OCI-LY3 (cell line): ENCODE results near the gene SMCHD1.

Source experiments
- EZH2phosphoT487 ChIP-seq: fragments of 200-600 bp; shearing (Covaris generic); IDR thresholded peaks from 2 replicates; pipeline ENCODE4 v1.6.1; 2018; ENCODE audit warnings: antibody characterized with exemption, mixed run types, low read depth
- TF ChIP-seq, protein P1 (sequence below): fragments of 200-600, 300-600 bp; sonication (generic); IDR thresholded peaks from 2 replicates; pipeline ENCODE4 v1.5.1; 2014; ENCODE audit warnings: antibody characterized with exemption, low read length, low read depth

DNA sequence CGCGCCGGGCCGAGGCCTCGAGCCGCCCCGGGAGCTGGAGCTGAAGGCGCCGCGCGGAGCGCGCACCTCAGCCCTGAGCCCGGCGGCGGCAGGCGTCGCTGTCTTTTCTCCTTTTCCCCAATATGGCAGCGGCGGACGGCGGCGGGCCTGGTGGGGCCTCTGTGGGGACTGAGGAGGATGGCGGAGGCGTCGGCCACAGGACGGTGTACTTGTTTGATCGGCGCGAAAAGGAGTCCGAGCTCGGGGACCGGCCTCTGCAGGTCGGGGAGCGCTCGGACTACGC, 369 bp downstream of the SMCHD1 start:
- TF ChIP-seq, protein P1, sequence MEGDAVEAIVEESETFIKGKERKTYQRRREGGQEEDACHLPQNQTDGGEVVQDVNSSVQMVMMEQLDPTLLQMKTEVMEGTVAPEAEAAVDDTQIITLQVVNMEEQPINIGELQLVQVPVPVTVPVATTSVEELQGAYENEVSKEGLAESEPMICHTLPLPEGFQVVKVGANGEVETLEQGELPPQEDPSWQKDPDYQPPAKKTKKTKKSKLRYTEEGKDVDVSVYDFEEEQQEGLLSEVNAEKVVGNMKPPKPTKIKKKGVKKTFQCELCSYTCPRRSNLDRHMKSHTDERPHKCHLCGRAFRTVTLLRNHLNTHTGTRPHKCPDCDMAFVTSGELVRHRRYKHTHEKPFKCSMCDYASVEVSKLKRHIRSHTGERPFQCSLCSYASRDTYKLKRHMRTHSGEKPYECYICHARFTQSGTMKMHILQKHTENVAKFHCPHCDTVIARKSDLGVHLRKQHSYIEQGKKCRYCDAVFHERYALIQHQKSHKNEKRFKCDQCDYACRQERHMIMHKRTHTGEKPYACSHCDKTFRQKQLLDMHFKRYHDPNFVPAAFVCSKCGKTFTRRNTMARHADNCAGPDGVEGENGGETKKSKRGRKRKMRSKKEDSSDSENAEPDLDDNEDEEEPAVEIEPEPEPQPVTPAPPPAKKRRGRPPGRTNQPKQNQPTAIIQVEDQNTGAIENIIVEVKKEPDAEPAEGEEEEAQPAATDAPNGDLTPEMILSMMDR, result no peak
- no peak for TF ChIP-seq EZH2phosphoT487
